ENCODE measurements around the gene RAB12. TPM values are rescaled to one million over a fixed set of nuclear protein-coding genes. Genes with fewer than 3 reads are reported as not detected.
"Not testable (repeated sequence)": the region's sequence is repeated elsewhere in the genome, so short reads cannot be mapped to it uniquely, and the experiment has no call there.

The RAB12 gene
- total RNA-seq, 4 donors from 2014 or later, result 36.3 to 60.9 (median 49.8) TPM

- Histone ChIP-seq H3K27me3 (no peaks in the 10 kb centered on the region), H3K27ac (no peak overlapping the region), H3K4me3 (replicated peaks in 1 of 3) (no peak overlapping the region), H3K4me1 (peaks cover 9 to 27% of the 10 kb centered on the region in 2 donors), H3K9me3 (no peaks in the 10 kb centered on the region), H3K36me3 (no peaks in the 10 kb centered on the region)
- TF ChIP-seq CTCF (IDR thresholded peaks at IDR 0.05), result no peak
- TF ChIP-seq POLR2A (IDR thresholded peaks at IDR 0.05), result no peak
- no peak for DNase-seq
- intact Hi-C loops (cut with DNase I), result no loop called here
- 96% methylated on average over 6 of the region's 6 CpGs for WGBS, 2 donors
Measured at GRCh38 chr18:8619835-8620577, 10.8 kb downstream of the RAB12 start.

- no peak for TF ChIP-seq CTCF (IDR thresholded peaks at IDR 0.05)
- TF ChIP-seq POLR2A (IDR thresholded peaks at IDR 0.05), result no peak
- no peak overlapping the region for H3K27ac ChIP-seq
- peaks cover 0 to 4% of the 10 kb centered on the region in 2 donors for H3K36me3 ChIP-seq
- H3K27me3 ChIP-seq, result no peaks in the 10 kb centered on the region
- H3K4me3 ChIP-seq (replicated peaks in 1 of 3), result no peak overlapping the region
- H3K9me3 ChIP-seq, result no peaks in the 10 kb centered on the region
- intact Hi-C loops (cut with DNase I), result no loop called here
- peaks cover 4 to 18% of the 10 kb centered on the region in 2 donors for H3K4me1 ChIP-seq
- DNase-seq, result no peak
- 68% methylated on average over 3 of the region's 3 CpGs for WGBS, 2 donors
Measured at GRCh38 chr18:8620845-8621244, 11.6 kb downstream of the RAB12 start.

GRCh38 chr18:8622625-8623024 lies 13.4 kb downstream of the RAB12 start:
- H3K4me3 ChIP-seq (replicated peaks in 1 of 3); intact Hi-C loops (cut with DNase I); DNase-seq; H3K27me3 ChIP-seq; H3K9me3 ChIP-seq; H3K27ac ChIP-seq: not testable (repeated sequence)
- WGBS, 2 donors, result 83 to 90% methylated on average over 10 of the region's 10 CpGs
- peaks cover 4 to 16% of the 10 kb centered on the region in 2 donors for H3K4me1 ChIP-seq
- peaks cover 0 to 11% of the 10 kb centered on the region in 2 donors for H3K36me3 ChIP-seq

GRCh38 chr18:8623549-8624106 lies 14.4 kb downstream of the RAB12 start:
- Histone ChIP-seq H3K4me3 (replicated peaks in 1 of 3) (no peak overlapping the region), H3K36me3 (peaks cover 0 to 11% of the 10 kb centered on the region in 2 donors), H3K27ac (peak overlapping the region in 1 of 3 donors; percentile 3), H3K4me1 (peaks cover 4 to 16% of the 10 kb centered on the region in 2 donors), H3K27me3 (no peaks in the 10 kb centered on the region), H3K9me3 (no peaks in the 10 kb centered on the region)
- 56 to 78% methylated on average over 4 of the region's 4 CpGs for WGBS, 2 donors
- intact Hi-C loops (cut with DNase I), result no loop called here
- no peak for TF ChIP-seq CTCF (IDR thresholded peaks at IDR 0.05)
- no peak for TF ChIP-seq POLR2A (IDR thresholded peaks at IDR 0.05)
- DNase-seq, result peak in 1 of 2 donors; percentile 9

GRCh38 chr18:8625461-8626092 lies 16.3 kb downstream of the RAB12 start:
- H3K27me3 ChIP-seq, result no peaks in the 10 kb centered on the region
- no peak overlapping the region for H3K4me3 ChIP-seq (replicated peaks in 1 of 3)
- no peak for TF ChIP-seq CTCF (IDR thresholded peaks at IDR 0.05)
- TF ChIP-seq POLR2A (IDR thresholded peaks at IDR 0.05), result no peak
- H3K27ac ChIP-seq, result no peak overlapping the region
- intact Hi-C loops (cut with DNase I), result no loop called here
- 70 to 87% methylated on average over 13 of the region's 13 CpGs for WGBS, 2 donors
- H3K9me3 ChIP-seq, result no peaks in the 10 kb centered on the region
- peaks cover 4 to 12% of the 10 kb centered on the region in 2 donors for H3K4me1 ChIP-seq
- H3K36me3 ChIP-seq, result peaks cover 0 to 11% of the 10 kb centered on the region in 2 donors
- no peak for DNase-seq
